LoVo (cell line): ENCODE results near the gene CHKA.
A peak's percentile ranks its signal among the peaks of the same experiment; 100 is the strongest.

Source experiments
- DNase-seq: peaks from one replicate; pipeline ENCODE4 v3.0.0-alpha.2; 2016; ENCODE audit warnings: low spot score

The CHKA gene

GRCh38 chr11:68121067-68121899, at the start of gene CHKA:
Gene CHKA, minus strand, starts transcription at chr11:68121388. Its CDS starts 211 bp downstream, at chr11:68121177.
- DNase-seq: peak; percentile 95

GRCh38 chr11:68169442-68169841, 48.3 kb upstream of the CHKA start:
- DNase-seq: no peak

- no peak for DNase-seq
These were observed 47.5 kb upstream of the CHKA start for GRCh38 chr11:68168694-68169093.

GRCh38 chr11:68167474-68167873, 46.3 kb upstream of the CHKA start:
- no peak for DNase-seq

GRCh38 chr11:68166969-68167368, 45.8 kb upstream of the CHKA start:
- no peak for DNase-seq

GRCh38 chr11:68165601-68166000, 44.4 kb upstream of the CHKA start:
- no peak for DNase-seq

GRCh38 chr11:68164437-68164836, 43.2 kb upstream of the CHKA start:
- DNase-seq: no peak

GRCh38 chr11:68163691-68164090, 42.5 kb upstream of the CHKA start:
- DNase-seq: no peak

GRCh38 chr11:68160100-68160695, 39.0 kb upstream of the CHKA start:
- DNase-seq: no peak

GRCh38 chr11:68159665-68160064, 38.5 kb upstream of the CHKA start:
- DNase-seq: no peak

- DNase-seq: no peak
These were observed 38.0 kb upstream of the CHKA start for GRCh38 chr11:68159161-68159560.

- DNase-seq: no peak
These were observed 37.4 kb upstream of the CHKA start for GRCh38 chr11:68158580-68158979.

- no peak for DNase-seq
These were observed 32.6 kb upstream of the CHKA start for GRCh38 chr11:68153742-68154141.

GRCh38 chr11:68150037-68150436, 28.8 kb upstream of the CHKA start:
- peak; percentile 71 for DNase-seq

- no peak for DNase-seq
These were observed 28.2 kb upstream of the CHKA start for GRCh38 chr11:68149417-68149816.

GRCh38 chr11:68148879-68149278, 27.7 kb upstream of the CHKA start:
- no peak for DNase-seq

GRCh38 chr11:68148071-68148805, 27.1 kb upstream of the CHKA start:
- DNase-seq: no peak

GRCh38 chr11:68146704-68147474, 25.7 kb upstream of the CHKA start:
- DNase-seq: peak; percentile 84

GRCh38 chr11:68146010-68146540, 24.9 kb upstream of the CHKA start:
- peak; percentile 93 for DNase-seq

GRCh38 chr11:68145120-68145866, 24.1 kb upstream of the CHKA start:
- DNase-seq: no peak

- DNase-seq: no peak
These were observed 22.1 kb upstream of the CHKA start for GRCh38 chr11:68143310-68143689.
